Occipital lobe (tissue), 2 donors: ENCODE results near the gene MIA3. TPM values are rescaled to one million over a fixed set of nuclear protein-coding genes. Genes with fewer than 3 reads are reported as not detected.

Experiments
- DNase-seq: peaks from one replicate; lab custom pipeline; 2025; lab: John Stamatoyannopoulos, UW
- total RNA-seq: library from RNA; depleted of rRNA; stranded (reverse); fragments of >200 nt; gene quantifications from one replicate; pipeline ENCODE4 v1.2.3, GENCODE V29; 2014

The MIA3 gene
- total RNA-seq, 1 donor from 2014 or later = 54.0 TPM

- no peak for DNase-seq
These were observed 4.9 kb downstream of the MIA3 start for GRCh38 chr1:222622765-222623164.

GRCh38 chr1:222623458-222623857 lies 5.6 kb downstream of the MIA3 start:
- DNase-seq = no peak

- DNase-seq = no peak
These were observed 6.3 kb downstream of the MIA3 start for GRCh38 chr1:222624214-222624613.

GRCh38 chr1:222627232-222627631 lies 9.3 kb downstream of the MIA3 start:
- no peak for DNase-seq

GRCh38 chr1:222629921-222630535 lies 12.1 kb downstream of the MIA3 start:
- no peak for DNase-seq

- DNase-seq = no peak
These were observed 13.8 kb downstream of the MIA3 start for GRCh38 chr1:222631611-222632208.

- no peak for DNase-seq
These were observed 14.9 kb downstream of the MIA3 start for GRCh38 chr1:222632749-222633148.

GRCh38 chr1:222634180-222635013 lies 16.5 kb downstream of the MIA3 start:
- no peak for DNase-seq

- no peak for DNase-seq
These were observed 23.5 kb downstream of the MIA3 start for GRCh38 chr1:222641269-222641948.

GRCh38 chr1:222642468-222642867 lies 24.6 kb downstream of the MIA3 start:
- DNase-seq = no peak

GRCh38 chr1:222643606-222643937 lies 25.7 kb downstream of the MIA3 start:
- no peak for DNase-seq

GRCh38 chr1:222643938-222644635 lies 26.2 kb downstream of the MIA3 start:
- peak; percentile 97 for DNase-seq

GRCh38 chr1:222644636-222644980 lies 26.7 kb downstream of the MIA3 start:
- no peak for DNase-seq

GRCh38 chr1:222652676-222653075 lies 34.8 kb downstream of the MIA3 start:
- DNase-seq = no peak

GRCh38 chr1:222653178-222653827 lies 35.4 kb downstream of the MIA3 start:
- DNase-seq = no peak

GRCh38 chr1:222654849-222655248 lies 37.0 kb downstream of the MIA3 start:
- DNase-seq = no peak

- DNase-seq = no peak
These were observed 38.7 kb downstream of the MIA3 start for GRCh38 chr1:222656391-222657155.

GRCh38 chr1:222657899-222658298 lies 40.0 kb downstream of the MIA3 start:
- no peak for DNase-seq

GRCh38 chr1:222663431-222663934 lies 45.6 kb downstream of the MIA3 start:
- no peak for DNase-seq

GRCh38 chr1:222665964-222666363 lies 48.1 kb downstream of the MIA3 start:
- DNase-seq = no peak
